ENCODE results near the gene RPS4Y1. TPM values are rescaled to one million over a fixed set of nuclear protein-coding genes. Genes with fewer than 3 reads are reported as not detected.
"Not testable (repeated sequence)": the region's sequence is repeated elsewhere in the genome, so short reads cannot be mapped to it uniquely, and the experiment has no call there.

The RPS4Y1 gene
- total RNA-seq, 1 donor: not detected

GRCh38 chrY:2857686-2858085 lies 16.3 kb downstream of the RPS4Y1 start:
- Histone ChIP-seq H3K4me3 (ENCODE audit: low read length) (no peak overlapping the region), H3K9me3 (ENCODE audit: low read depth, low read length) (no peaks in the 10 kb centered on the region), H3K27me3 (ENCODE audit: insufficient read depth, low read length) (no peaks in the 10 kb centered on the region), H3K4me1 (ENCODE audit: insufficient read depth, low read length) (peaks cover 5% of the 10 kb centered on the region)

GRCh38 chrY:2859782-2860181 lies 18.4 kb downstream of the RPS4Y1 start:
- peaks cover 5% of the 10 kb centered on the region for H3K4me1 ChIP-seq (ENCODE audit: insufficient read depth, low read length)
- H3K9me3 ChIP-seq (ENCODE audit: low read depth, low read length): no peaks in the 10 kb centered on the region
- H3K27me3 ChIP-seq (ENCODE audit: insufficient read depth, low read length): no peaks in the 10 kb centered on the region
- H3K4me3 ChIP-seq (ENCODE audit: low read length): no peak overlapping the region

GRCh38 chrY:2860511-2860910 lies 19.1 kb downstream of the RPS4Y1 start:
- Histone ChIP-seq H3K9me3 (ENCODE audit: low read depth, low read length) (no peaks in the 10 kb centered on the region), H3K4me3 (ENCODE audit: low read length) (no peak overlapping the region), H3K27me3 (ENCODE audit: insufficient read depth, low read length) (no peaks in the 10 kb centered on the region), H3K4me1 (ENCODE audit: insufficient read depth, low read length) (peaks cover 5% of the 10 kb centered on the region)

- no peaks in the 10 kb centered on the region for H3K27me3 ChIP-seq (ENCODE audit: insufficient read depth, low read length)
- no peak overlapping the region for H3K4me3 ChIP-seq (ENCODE audit: low read length)
- no peaks in the 10 kb centered on the region for H3K9me3 ChIP-seq (ENCODE audit: low read depth, low read length)
These were observed 25.2 kb downstream of the RPS4Y1 start for GRCh38 chrY:2866581-2866980.

GRCh38 chrY:2867469-2867868 lies 26.1 kb downstream of the RPS4Y1 start:
- Histone ChIP-seq H3K9me3 (ENCODE audit: low read depth, low read length) (no peaks in the 10 kb centered on the region), H3K4me3 (ENCODE audit: low read length) (no peak overlapping the region), H3K4me1 (ENCODE audit: insufficient read depth, low read length) (no peaks in the 10 kb centered on the region), H3K27me3 (ENCODE audit: insufficient read depth, low read length) (no peaks in the 10 kb centered on the region)

More at GRCh38 chrY:2866581-2866980, 25.2 kb downstream of the RPS4Y1 start:
- H3K4me1 ChIP-seq (ENCODE audit: insufficient read depth, low read length): no peaks in the 10 kb centered on the region

- Histone ChIP-seq H3K4me1 (ENCODE audit: insufficient read depth, low read length) (no peaks in the 10 kb centered on the region), H3K9me3 (ENCODE audit: low read depth, low read length) (no peaks in the 10 kb centered on the region), H3K27me3 (ENCODE audit: insufficient read depth, low read length) (no peaks in the 10 kb centered on the region), H3K4me3 (ENCODE audit: low read length) (no peak overlapping the region)
These were observed 26.7 kb downstream of the RPS4Y1 start for GRCh38 chrY:2868035-2868607.

GRCh38 chrY:2872234-2872633 lies 30.8 kb downstream of the RPS4Y1 start:
- H3K4me3 ChIP-seq (ENCODE audit: low read length); H3K27me3 ChIP-seq (ENCODE audit: insufficient read depth, low read length); H3K4me1 ChIP-seq (ENCODE audit: insufficient read depth, low read length): not testable (repeated sequence)

GRCh38 chrY:2874211-2874610 lies 32.8 kb downstream of the RPS4Y1 start:
- Histone ChIP-seq H3K4me1 (ENCODE audit: insufficient read depth, low read length) (no peaks in the 10 kb centered on the region), H3K4me3 (ENCODE audit: low read length) (no peak overlapping the region), H3K9me3 (ENCODE audit: low read depth, low read length) (no peaks in the 10 kb centered on the region), H3K27me3 (ENCODE audit: insufficient read depth, low read length) (no peaks in the 10 kb centered on the region)

More at GRCh38 chrY:2872234-2872633, 30.8 kb downstream of the RPS4Y1 start:
- not testable (repeated sequence) for H3K9me3 ChIP-seq (ENCODE audit: low read depth, low read length)

- no peaks in the 10 kb centered on the region for H3K9me3 ChIP-seq (ENCODE audit: low read depth, low read length)
- no peaks in the 10 kb centered on the region for H3K27me3 ChIP-seq (ENCODE audit: insufficient read depth, low read length)
- no peaks in the 10 kb centered on the region for H3K4me1 ChIP-seq (ENCODE audit: insufficient read depth, low read length)
- no peak overlapping the region for H3K4me3 ChIP-seq (ENCODE audit: low read length)
These were observed 42.2 kb downstream of the RPS4Y1 start for GRCh38 chrY:2883561-2883960.

GRCh38 chrY:2885880-2886279 lies 44.5 kb downstream of the RPS4Y1 start:
- H3K9me3 ChIP-seq (ENCODE audit: low read depth, low read length): no peaks in the 10 kb centered on the region
- no peak overlapping the region for H3K4me3 ChIP-seq (ENCODE audit: low read length)
- no peaks in the 10 kb centered on the region for H3K27me3 ChIP-seq (ENCODE audit: insufficient read depth, low read length)
- H3K4me1 ChIP-seq (ENCODE audit: insufficient read depth, low read length): no peaks in the 10 kb centered on the region

GRCh38 chrY:2887386-2887785 lies 46.0 kb downstream of the RPS4Y1 start:
- Histone ChIP-seq H3K9me3 (ENCODE audit: low read depth, low read length) (no peaks in the 10 kb centered on the region), H3K4me1 (ENCODE audit: insufficient read depth, low read length) (no peaks in the 10 kb centered on the region), H3K4me3 (ENCODE audit: low read length) (no peak overlapping the region), H3K27me3 (ENCODE audit: insufficient read depth, low read length) (no peaks in the 10 kb centered on the region)

GRCh38 chrY:2887955-2888354 lies 46.6 kb downstream of the RPS4Y1 start:
- Histone ChIP-seq H3K27me3 (ENCODE audit: insufficient read depth, low read length) (no peaks in the 10 kb centered on the region), H3K9me3 (ENCODE audit: low read depth, low read length) (no peaks in the 10 kb centered on the region), H3K4me1 (ENCODE audit: insufficient read depth, low read length) (no peaks in the 10 kb centered on the region), H3K4me3 (ENCODE audit: low read length) (no peak overlapping the region)

- no peaks in the 10 kb centered on the region for H3K9me3 ChIP-seq (ENCODE audit: low read depth, low read length)
- H3K27me3 ChIP-seq (ENCODE audit: insufficient read depth, low read length): no peaks in the 10 kb centered on the region
- H3K4me3 ChIP-seq (ENCODE audit: low read length): no peak overlapping the region
- no peaks in the 10 kb centered on the region for H3K4me1 ChIP-seq (ENCODE audit: insufficient read depth, low read length)
These were observed 52.1 kb downstream of the RPS4Y1 start for GRCh38 chrY:2893471-2893870.

- Histone ChIP-seq H3K9me3 (ENCODE audit: low read depth, low read length) (no peaks in the 10 kb centered on the region), H3K27me3 (ENCODE audit: insufficient read depth, low read length) (no peaks in the 10 kb centered on the region), H3K4me3 (ENCODE audit: low read length) (no peak overlapping the region), H3K4me1 (ENCODE audit: insufficient read depth, low read length) (no peaks in the 10 kb centered on the region)
These were observed 54.6 kb downstream of the RPS4Y1 start for GRCh38 chrY:2896050-2896449.

GRCh38 chrY:2907356-2907755 lies 66.0 kb downstream of the RPS4Y1 start:
- Histone ChIP-seq H3K4me1 (ENCODE audit: insufficient read depth, low read length) (no peaks in the 10 kb centered on the region), H3K9me3 (ENCODE audit: low read depth, low read length) (no peaks in the 10 kb centered on the region), H3K4me3 (ENCODE audit: low read length) (no peak overlapping the region), H3K27me3 (ENCODE audit: insufficient read depth, low read length) (no peaks in the 10 kb centered on the region)

GRCh38 chrY:2913066-2913815 lies 71.8 kb downstream of the RPS4Y1 start:
- no peaks in the 10 kb centered on the region for H3K9me3 ChIP-seq (ENCODE audit: low read depth, low read length)
- no peaks in the 10 kb centered on the region for H3K4me1 ChIP-seq (ENCODE audit: insufficient read depth, low read length)
- no peaks in the 10 kb centered on the region for H3K27me3 ChIP-seq (ENCODE audit: insufficient read depth, low read length)
- no peak overlapping the region for H3K4me3 ChIP-seq (ENCODE audit: low read length)

All from mononuclear cell (primary cell).